H1 (cell line): ENCODE measurements around the gene MYBPHL. TPM values are rescaled to one million over a fixed set of nuclear protein-coding genes. Genes with fewer than 3 reads are reported as not detected.

Experiments
- BCL11A ChIP-seq, 2 experiments: IDR thresholded peaks; one replicate each; pipeline ENCODE4 v1.6.1; 2011; ENCODE audit warnings: low read depth in 2 of 2, low read length in 2 of 2, mild to moderate bottlenecking in 2 of 2
- BRCA1 ChIP-seq: IDR thresholded peaks from 2 replicates; pipeline ENCODE4 v1.6.1; 2012; ENCODE audit warnings: low read depth, low read length, improper control_type of control experiment
- CHD2 ChIP-seq: IDR thresholded peaks from 2 replicates; pipeline ENCODE4 v1.6.1; 2012; ENCODE audit warnings: low read length, improper control_type of control experiment
- CHD7 ChIP-seq: fragments of 300-600 bp; sonication (generic); IDR thresholded peaks from 2 replicates; pipeline ENCODE4 v1.7.1; 2012; ENCODE audit warnings: low read length, moderate library complexity, mild to moderate bottlenecking, inconsistent platforms; ENCODE audit not compliant: insufficient replicate concordance
- E2F6 ChIP-seq: IDR thresholded peaks from 2 replicates; pipeline ENCODE4 v1.6.1; 2012; ENCODE audit warnings: inconsistent platforms
- KDM1A ChIP-seq: fragments of 200-600, 300-600 bp; sonication (generic); IDR thresholded peaks from 2 replicates; pipeline ENCODE4 v1.7.1; 2016; ENCODE audit warnings: mild to moderate bottlenecking, low read length, borderline replicate concordance
- MAX ChIP-seq: IDR thresholded peaks from 2 replicates; pipeline ENCODE4 v1.6.1; 2012; ENCODE audit warnings: inconsistent platforms
- SIN3A ChIP-seq, 2 experiments: IDR thresholded peaks in 1 of 2; conservative IDR thresholded peaks in 1 of 2; 2 replicates each; pipeline ENCODE4 v1.6.1; 2011 to 2012; ENCODE audit warnings: low read length in 2 of 2, improper control_type of control experiment in 1 of 2, low read depth in 1 of 2, mild to moderate bottlenecking in 1 of 2
- SP1 ChIP-seq: IDR thresholded peaks from 2 replicates; pipeline ENCODE4 v1.6.1; 2011; ENCODE audit warnings: low read depth, low read length
- SP2 ChIP-seq: IDR thresholded peaks from 2 replicates; pipeline ENCODE4 v1.6.1; 2012; ENCODE audit warnings: mild to moderate bottlenecking, low read length, inconsistent platforms
- TAF1 ChIP-seq: IDR thresholded peaks from 2 replicates; pipeline ENCODE4 v1.6.1; 2011; ENCODE audit warnings: mild to moderate bottlenecking, low read depth, low read length
- TAF7 ChIP-seq: optimal IDR thresholded peaks from 2 replicates; pipeline ENCODE3; 2011; ENCODE audit warnings: low read depth, mild to moderate bottlenecking, inconsistent platforms, low read length, moderate library complexity, borderline replicate concordance
- polyA plus RNA-seq, 7 experiments: library from polyadenylated mRNA; depleted of rRNA in 3 of 7; stranded (reverse) in 5 of 7; unstranded in 2 of 7; fragments of >200 nt in 5 of 7; fragments of 200-250 nt in 2 of 7; gene quantifications; 1 replicate in 5 of 7; 2 replicates in 1 of 7; 4 replicates in 1 of 7; pipeline versions ENCODE4 v1.2.1 to v1.2.3, GENCODE V29; 2011 to 2013; ENCODE audit warnings: missing spikeins in 2 of 7, mixed read lengths in 2 of 7
- total RNA-seq: library from RNA; stranded (reverse); fragmentation: NEBNext Ultra II Directional; extraction: Animal tissue kit (Norgen Biotek cat#: 25700); gene quantifications from 2 replicates; pipeline ENCODE4 v1.2.1, GENCODE V29; 2021

The MYBPHL gene
- total and polyA plus RNA-seq, 2 of the 8 experiments (the other 6 are each of a cell fraction or from before 2014, with no cell fraction given) = 0.24 to 0.30 TPM

GRCh38 chr1:109263234-109263596, 43.6 kb downstream of the MYBPHL start (continued):
- TF ChIP-seq CHD7 (no peak), TAF1 (no peak), TAF7 (no peak), SP1 (no peak), BCL11A (IDR thresholded peaks at IDR 0.05; ENCODE audit: low read depth in 2 of 2, low read length in 2 of 2) (no peak), MAX (no peak), E2F6 (no peak), SP2 (no peak), BRCA1 (no peak), KDM1A (no peak), CHD2 (no peak), SIN3A (conservative IDR thresholded peaks at IDR 0.05 in 1 of 2, IDR thresholded peaks at IDR 0.05 in 1 of 2; ENCODE audit: low read depth in 1 of 2, low read length in 2 of 2) (no peak)
